ENCODE results near the gene PCBP3.

DNA sequence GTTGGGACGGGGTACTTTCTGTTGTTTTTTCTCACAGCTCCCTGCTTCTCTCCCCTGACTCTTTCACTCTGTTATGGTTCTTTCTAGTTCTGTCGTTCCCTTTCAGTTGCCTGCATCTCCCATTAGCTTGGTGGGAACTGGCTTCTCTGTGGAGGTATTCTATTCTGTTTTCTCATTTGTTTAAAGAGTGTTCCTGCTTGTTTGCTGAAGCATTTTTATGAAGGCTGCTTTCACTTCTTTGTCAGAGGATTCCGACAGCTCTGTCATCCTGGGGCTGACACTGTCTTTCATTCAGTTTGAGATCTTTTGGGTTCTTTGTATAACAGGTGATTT, 242.0 kb downstream of the PCBP3 start:
- TF ChIP-seq CTCF (optimal IDR thresholded peaks at IDR 0.05 in 1 of 3, IDR thresholded peaks at IDR 0.05 in 1 of 3, conservative IDR thresholded peaks at IDR 0.05 in 1 of 3; ENCODE audit: extremely low read depth in 1 of 3, insufficient read depth in 2 of 3, low read length in 3 of 3), result no peak
- TF ChIP-seq EZH2 (IDR thresholded peaks at IDR 0.05; ENCODE audit: low read length), result no peak
